Astrocyte of the cerebellum (primary cell): ENCODE results near the gene HEATR3.
A peak's percentile ranks its signal among the peaks of the same experiment; 100 is the strongest.

Experiments used
- DNase-seq: peaks from one replicate; pipeline ENCODE4 v3.0.0-alpha.2; 2011; ENCODE audit warnings: low read depth
- H3K4me3 ChIP-seq: 2 replicates; pipeline ENCODE4 v1.5.1; 2011; ENCODE audit warnings: mild to moderate bottlenecking, low read depth, low read length, moderate library complexity
- CTCF ChIP-seq: IDR thresholded peaks from 2 replicates; pipeline ENCODE4 v1.5.1; 2012; ENCODE audit warnings: low read length, low read depth, moderate library complexity, mild to moderate bottlenecking; ENCODE audit errors: missing control alignments
- in situ Hi-C: cut with HindIII; loops from 2 replicates; pipeline ENCODE4 v1.10.0; 2017; ENCODE audit warnings: low sequenced_read_pairs

HEATR3 gene

GRCh38 chr16:50065241-50065623, 538 bp upstream of the HEATR3 start:
- no peak for TF ChIP-seq CTCF
- H3K4me3 ChIP-seq, result peak overlapping the region; percentile 68
- no peak for DNase-seq
- in situ Hi-C loops, result no loop called here

DNA sequence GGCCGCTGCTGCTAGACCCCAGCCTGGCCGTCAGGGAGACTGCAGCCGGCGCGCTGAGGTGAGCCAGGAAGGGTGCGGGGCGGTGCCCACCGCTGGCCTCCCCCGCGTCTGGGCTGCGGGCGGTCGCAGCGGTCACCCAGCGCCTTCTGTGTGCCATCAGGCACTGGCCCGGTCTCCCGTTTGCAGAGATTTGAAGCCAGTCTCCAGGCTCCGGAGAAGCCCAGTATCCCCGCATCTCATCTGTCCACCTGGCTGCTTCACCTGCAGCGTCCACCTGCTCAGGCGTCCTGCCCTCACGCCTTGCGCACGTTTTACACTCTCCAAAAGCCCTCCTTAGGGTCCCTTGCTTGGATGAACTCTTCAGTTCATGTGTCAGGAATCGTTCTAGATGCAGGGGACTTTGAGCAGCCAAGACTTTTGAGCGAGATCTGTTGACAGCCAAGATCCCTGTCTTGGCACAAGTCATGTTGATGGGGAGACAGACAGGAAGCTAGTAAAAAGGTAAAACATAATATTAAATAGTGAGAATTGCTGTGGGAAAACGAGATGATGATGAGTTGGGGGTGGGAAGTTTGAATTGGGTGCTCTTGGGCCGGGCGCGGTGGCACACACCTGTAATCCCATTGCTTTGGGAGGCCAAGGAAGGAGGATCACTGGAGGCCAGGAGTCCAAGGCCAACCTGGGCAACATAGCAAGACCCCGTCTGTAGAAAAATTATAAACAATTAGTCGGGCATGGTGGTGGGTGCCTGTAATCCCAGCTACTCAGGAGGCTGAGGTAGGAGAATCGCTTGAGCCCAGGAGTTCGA, 916 bp downstream of the HEATR3 start:
- in situ Hi-C loops, result no loop called here
- DNase-seq, result no peak
- H3K4me3 ChIP-seq, result peak overlapping the region; percentile 68
- TF ChIP-seq CTCF, result no peak

- in situ Hi-C loops, result no loop called here
- no peak overlapping the region for H3K4me3 ChIP-seq
- peak; percentile 38 for DNase-seq
- TF ChIP-seq CTCF, result peak; percentile 70
These were observed 1.6 kb downstream of the HEATR3 start for GRCh38 chr16:50067290-50067853.

GRCh38 chr16:50068550-50068949, 2.8 kb downstream of the HEATR3 start:
- no peak for TF ChIP-seq CTCF
- no peak overlapping the region for H3K4me3 ChIP-seq
- in situ Hi-C loops, result no loop called here
- no peak for DNase-seq

- no peak for TF ChIP-seq CTCF
- no peak for DNase-seq
- in situ Hi-C loops, result no loop called here
- H3K4me3 ChIP-seq, result no peak overlapping the region
These were observed 3.3 kb downstream of the HEATR3 start for GRCh38 chr16:50069060-50069459.

GRCh38 chr16:50071075-50071671, 5.4 kb downstream of the HEATR3 start:
- no peak overlapping the region for H3K4me3 ChIP-seq
- DNase-seq, result no peak
- TF ChIP-seq CTCF, result no peak
- in situ Hi-C loops, result no loop called here
